Astrocyte of the cerebellum (primary cell): Measurements from ENCODE around the gene HMOX1.

ENCODE experiments used
- DNase-seq: peaks from one replicate; pipeline ENCODE4 v3.0.0-alpha.2; 2011; ENCODE audit warnings: low read depth
- H3K4me3 ChIP-seq: 2 replicates; pipeline ENCODE4 v1.5.1; 2011; ENCODE audit warnings: mild to moderate bottlenecking, low read depth, low read length, moderate library complexity
- in situ Hi-C: cut with HindIII; loops from 2 replicates; pipeline ENCODE4 v1.10.0; 2017; ENCODE audit warnings: low sequenced_read_pairs
- TF ChIP-seq, protein P1 (sequence below): IDR thresholded peaks from 2 replicates; pipeline ENCODE4 v1.5.1; 2012; ENCODE audit warnings: low read length, low read depth, moderate library complexity, mild to moderate bottlenecking; ENCODE audit errors: missing control alignments

HMOX1 gene

GRCh38 chr22:35442471-35442870, 61.6 kb downstream of the HMOX1 start:
- no peak for DNase-seq
- H3K4me3 ChIP-seq: no peak overlapping the region
- in situ Hi-C loops: loop anchor here (25.0 kb wide), 1 partner anchor 145 kb away; no protein-coding TSS in a partner anchor
- TF ChIP-seq, protein P1, sequence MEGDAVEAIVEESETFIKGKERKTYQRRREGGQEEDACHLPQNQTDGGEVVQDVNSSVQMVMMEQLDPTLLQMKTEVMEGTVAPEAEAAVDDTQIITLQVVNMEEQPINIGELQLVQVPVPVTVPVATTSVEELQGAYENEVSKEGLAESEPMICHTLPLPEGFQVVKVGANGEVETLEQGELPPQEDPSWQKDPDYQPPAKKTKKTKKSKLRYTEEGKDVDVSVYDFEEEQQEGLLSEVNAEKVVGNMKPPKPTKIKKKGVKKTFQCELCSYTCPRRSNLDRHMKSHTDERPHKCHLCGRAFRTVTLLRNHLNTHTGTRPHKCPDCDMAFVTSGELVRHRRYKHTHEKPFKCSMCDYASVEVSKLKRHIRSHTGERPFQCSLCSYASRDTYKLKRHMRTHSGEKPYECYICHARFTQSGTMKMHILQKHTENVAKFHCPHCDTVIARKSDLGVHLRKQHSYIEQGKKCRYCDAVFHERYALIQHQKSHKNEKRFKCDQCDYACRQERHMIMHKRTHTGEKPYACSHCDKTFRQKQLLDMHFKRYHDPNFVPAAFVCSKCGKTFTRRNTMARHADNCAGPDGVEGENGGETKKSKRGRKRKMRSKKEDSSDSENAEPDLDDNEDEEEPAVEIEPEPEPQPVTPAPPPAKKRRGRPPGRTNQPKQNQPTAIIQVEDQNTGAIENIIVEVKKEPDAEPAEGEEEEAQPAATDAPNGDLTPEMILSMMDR: no peak

DNA sequence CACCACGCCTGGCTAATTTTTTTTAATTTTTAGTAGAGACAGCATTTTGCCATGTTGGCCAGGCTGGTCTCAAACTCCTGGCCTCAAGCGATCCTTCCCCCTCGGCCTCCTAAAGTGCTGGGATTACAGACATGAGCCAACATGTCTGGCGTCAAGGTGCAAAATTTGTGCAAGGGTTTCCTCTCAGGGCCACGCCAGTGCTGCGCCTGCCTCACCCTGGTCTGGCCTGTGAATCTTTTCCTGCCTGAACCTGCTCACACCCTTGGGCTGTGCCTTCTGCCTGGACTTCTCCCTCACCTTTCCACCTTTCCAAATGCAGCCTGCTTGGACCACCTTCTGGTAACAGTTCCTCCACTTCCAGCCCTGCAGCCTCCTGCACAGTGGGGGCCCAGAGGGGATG, 62.4 kb downstream of the HMOX1 start:
- in situ Hi-C loops: loop anchor here (25.0 kb wide), 1 partner anchor 144 kb away; no protein-coding TSS in a partner anchor

More for the DNA sequence above, 62.4 kb downstream of the HMOX1 start:
- H3K4me3 ChIP-seq: no peak overlapping the region
- DNase-seq: no peak
- TF ChIP-seq, protein P1: no peak
